A172 (cell line): Measurements from ENCODE around the gene PROK1. TPM values are rescaled to one million over a fixed set of nuclear protein-coding genes. Genes with fewer than 3 reads are reported as not detected.
A peak's percentile ranks its signal among the peaks of the same experiment; 100 is the strongest.

Experiments used
- DNase-seq: peaks from one replicate; pipeline ENCODE4 v3.0.0-alpha.2; 2015; ENCODE audit warnings: low spot score
- total RNA-seq: library from RNA; depleted of rRNA; stranded (reverse); fragments of >200 nt; shearing (Covaris generic); gene quantifications from 2 replicates; pipeline ENCODE4 v1.2.3, GENCODE V29; 2014

Gene PROK1
- total RNA-seq, 1 experiment from 2014 or later: not detected

- DNase-seq: no peak
These were observed 37.9 kb downstream of the PROK1 start for GRCh38 chr1:110488867-110489266.

- no peak for DNase-seq
These were observed 38.5 kb downstream of the PROK1 start for GRCh38 chr1:110489406-110489805.

GRCh38 chr1:110489973-110490542 is 39.1 kb downstream of the PROK1 start:
- no peak for DNase-seq

- no peak for DNase-seq
These were observed 40.0 kb downstream of the PROK1 start for GRCh38 chr1:110490791-110491451.

GRCh38 chr1:110492573-110492972 is 41.6 kb downstream of the PROK1 start:
- no peak for DNase-seq

GRCh38 chr1:110493059-110493699 is 42.2 kb downstream of the PROK1 start:
- no peak for DNase-seq

GRCh38 chr1:110494036-110494435 is 43.1 kb downstream of the PROK1 start:
- DNase-seq: no peak

GRCh38 chr1:110494522-110495406 is 43.8 kb downstream of the PROK1 start:
- DNase-seq: no peak

- DNase-seq: peak; percentile 65
These were observed 45.1 kb downstream of the PROK1 start for GRCh38 chr1:110495926-110496600.

GRCh38 chr1:110498270-110498669 is 47.3 kb downstream of the PROK1 start:
- no peak for DNase-seq

- no peak for DNase-seq
These were observed 50.7 kb downstream of the PROK1 start for GRCh38 chr1:110501488-110502132.

- DNase-seq: no peak
These were observed 51.6 kb downstream of the PROK1 start for GRCh38 chr1:110502402-110503151.

GRCh38 chr1:110503471-110503870 is 52.5 kb downstream of the PROK1 start:
- no peak for DNase-seq

GRCh38 chr1:110504226-110504625 is 53.3 kb downstream of the PROK1 start:
- no peak for DNase-seq

GRCh38 chr1:110505596-110505995 is 54.6 kb downstream of the PROK1 start:
- no peak for DNase-seq

- DNase-seq: no peak
These were observed 55.6 kb downstream of the PROK1 start for GRCh38 chr1:110506541-110506940.
